GM12873 (cell line): ENCODE results near the gene CTTN.

Source experiments
- TF ChIP-seq, protein P1 (sequence below): IDR thresholded peaks from 2 replicates; pipeline ENCODE4 v1.5.1; 2012; ENCODE audit warnings: low read depth, mild to moderate bottlenecking, moderate library complexity, low read length, control low read depth; ENCODE audit not compliant: insufficient read depth; ENCODE audit errors: missing control alignments

The CTTN gene

DNA sequence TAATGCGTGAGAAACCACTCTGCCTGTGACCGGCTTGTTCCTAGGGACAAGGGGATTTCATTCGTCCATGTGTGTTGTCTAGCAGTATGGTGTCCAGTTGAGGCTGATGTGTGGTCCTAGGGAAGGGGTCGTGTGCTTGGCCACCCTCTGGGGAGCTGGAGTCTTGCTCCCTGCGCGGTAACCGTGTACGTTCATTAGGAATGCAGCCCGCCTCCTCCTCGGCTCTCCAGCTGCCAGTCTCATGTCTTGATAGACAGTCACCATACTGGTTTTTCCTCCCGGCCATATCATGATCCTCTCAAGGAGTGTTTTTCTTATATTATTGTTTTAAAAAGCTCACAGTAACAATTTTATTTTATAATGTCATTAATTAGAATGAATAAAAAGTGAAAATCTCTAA, 5.9 kb downstream of the CTTN start:
- TF ChIP-seq, protein P1, sequence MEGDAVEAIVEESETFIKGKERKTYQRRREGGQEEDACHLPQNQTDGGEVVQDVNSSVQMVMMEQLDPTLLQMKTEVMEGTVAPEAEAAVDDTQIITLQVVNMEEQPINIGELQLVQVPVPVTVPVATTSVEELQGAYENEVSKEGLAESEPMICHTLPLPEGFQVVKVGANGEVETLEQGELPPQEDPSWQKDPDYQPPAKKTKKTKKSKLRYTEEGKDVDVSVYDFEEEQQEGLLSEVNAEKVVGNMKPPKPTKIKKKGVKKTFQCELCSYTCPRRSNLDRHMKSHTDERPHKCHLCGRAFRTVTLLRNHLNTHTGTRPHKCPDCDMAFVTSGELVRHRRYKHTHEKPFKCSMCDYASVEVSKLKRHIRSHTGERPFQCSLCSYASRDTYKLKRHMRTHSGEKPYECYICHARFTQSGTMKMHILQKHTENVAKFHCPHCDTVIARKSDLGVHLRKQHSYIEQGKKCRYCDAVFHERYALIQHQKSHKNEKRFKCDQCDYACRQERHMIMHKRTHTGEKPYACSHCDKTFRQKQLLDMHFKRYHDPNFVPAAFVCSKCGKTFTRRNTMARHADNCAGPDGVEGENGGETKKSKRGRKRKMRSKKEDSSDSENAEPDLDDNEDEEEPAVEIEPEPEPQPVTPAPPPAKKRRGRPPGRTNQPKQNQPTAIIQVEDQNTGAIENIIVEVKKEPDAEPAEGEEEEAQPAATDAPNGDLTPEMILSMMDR = no peak

DNA sequence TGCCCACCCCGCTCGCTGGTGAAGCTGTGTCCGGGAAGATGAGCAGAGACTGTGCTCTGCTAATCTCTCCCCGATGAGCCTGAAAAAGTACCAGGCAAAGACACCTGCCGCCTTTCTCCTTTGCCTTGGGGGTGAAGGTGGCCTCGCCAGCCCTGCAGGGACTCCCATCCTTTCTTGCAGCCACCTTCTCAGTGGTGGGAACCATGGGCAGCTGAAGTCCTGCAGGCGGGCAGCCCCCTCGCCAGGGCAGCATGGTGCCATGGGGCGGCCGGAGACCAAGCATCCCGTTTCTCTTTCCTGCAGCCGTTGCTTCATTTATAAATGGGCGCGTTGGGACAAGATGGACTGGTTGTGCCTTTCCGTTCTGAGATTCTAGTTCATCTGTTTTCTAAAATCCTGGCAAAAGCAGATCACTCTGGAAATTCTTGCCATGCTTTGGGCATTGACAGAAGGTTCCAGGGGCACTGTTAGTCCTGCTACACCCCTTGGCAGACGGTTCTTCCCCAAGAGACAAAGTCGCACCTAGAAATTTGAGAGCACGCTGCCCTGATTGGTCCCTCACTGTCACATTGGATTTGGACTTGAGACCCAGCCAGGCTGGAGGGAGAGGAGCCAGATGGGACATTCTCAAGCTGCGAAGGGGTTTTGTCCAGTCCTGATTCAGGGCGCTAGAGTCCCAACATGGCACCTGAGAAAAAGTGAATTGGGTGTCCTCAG, 7.5 kb downstream of the CTTN start:
- TF ChIP-seq, protein P1 = no peak

DNA sequence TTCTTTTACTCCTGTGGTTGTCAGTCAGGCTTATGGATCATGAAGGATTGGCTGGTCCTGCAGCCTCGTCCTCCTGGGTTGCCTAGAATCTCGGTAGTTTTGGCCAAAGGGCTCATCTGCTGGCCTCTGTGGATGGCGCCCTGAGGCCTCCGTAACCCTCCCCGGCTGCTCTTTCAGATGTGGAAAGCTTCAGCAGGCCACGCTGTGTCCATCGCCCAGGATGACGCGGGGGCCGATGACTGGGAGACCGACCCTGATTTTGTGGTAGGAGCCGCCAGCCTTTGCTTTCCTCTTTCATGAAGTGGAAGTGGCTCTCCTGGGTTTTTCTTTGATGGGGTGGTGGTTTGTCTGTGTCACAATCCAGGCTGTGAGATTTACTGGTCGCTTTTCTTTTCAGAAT, 8.8 kb downstream of the CTTN start:
- TF ChIP-seq, protein P1 = no peak

DNA sequence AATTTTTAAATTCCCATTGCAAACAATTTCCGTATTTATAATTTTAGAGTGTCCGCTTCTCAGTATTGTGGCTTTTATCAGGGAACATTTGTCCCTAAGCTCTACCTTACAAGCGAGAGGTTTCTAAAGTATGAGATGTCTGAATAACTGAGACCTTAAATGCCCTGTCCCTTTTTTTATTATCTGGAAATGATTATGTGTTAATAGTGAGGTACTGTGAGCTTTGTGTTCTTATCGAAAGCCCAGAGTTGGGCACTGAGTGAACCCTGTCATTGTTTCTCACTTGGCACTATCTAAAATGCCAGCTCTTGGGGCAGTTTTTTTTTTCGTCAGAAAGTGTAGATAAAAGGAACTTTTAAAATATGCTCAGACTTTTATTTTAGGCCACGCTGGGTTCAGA, 9.5 kb downstream of the CTTN start:
- TF ChIP-seq, protein P1 = no peak

DNA sequence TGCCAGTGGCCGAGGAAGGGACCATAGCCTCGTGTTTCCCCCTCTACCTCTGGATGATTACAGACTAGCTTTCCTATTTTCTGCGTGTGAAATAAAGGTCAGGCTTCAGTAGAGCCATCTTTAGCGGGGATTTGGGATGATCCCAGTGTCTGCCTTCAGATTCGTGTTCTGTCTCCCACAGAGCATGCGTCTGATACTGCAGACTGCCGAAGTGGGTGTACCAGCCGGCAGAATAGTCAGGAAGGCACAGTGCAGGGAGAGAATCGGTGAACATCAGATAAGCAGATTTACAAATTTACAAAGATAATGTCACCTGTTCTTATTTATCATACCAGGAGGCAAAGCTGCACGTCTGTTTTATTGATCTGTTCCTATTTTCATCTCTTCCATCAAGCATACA, 11.1 kb downstream of the CTTN start:
- TF ChIP-seq, protein P1 = no peak

DNA sequence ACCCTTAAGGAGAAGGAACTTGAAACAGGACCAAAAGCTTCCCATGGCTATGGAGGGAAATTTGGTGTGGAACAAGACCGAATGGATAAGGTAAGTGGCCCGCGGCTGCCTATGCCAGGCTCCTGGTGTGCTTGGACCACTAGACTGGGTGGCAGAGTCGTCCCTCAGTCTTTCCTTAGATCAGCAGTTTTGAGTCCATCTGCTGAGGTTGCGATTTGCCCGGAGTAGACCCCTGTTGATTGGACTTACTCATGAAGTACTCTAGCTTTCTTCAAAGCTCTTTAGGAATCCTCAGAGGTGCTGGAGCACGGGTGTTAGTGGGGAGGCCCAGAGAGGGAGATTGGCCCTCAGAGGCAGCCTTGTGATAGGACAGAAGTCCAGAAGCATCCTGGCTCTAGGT, 11.5 kb downstream of the CTTN start:
- TF ChIP-seq, protein P1 = no peak

DNA sequence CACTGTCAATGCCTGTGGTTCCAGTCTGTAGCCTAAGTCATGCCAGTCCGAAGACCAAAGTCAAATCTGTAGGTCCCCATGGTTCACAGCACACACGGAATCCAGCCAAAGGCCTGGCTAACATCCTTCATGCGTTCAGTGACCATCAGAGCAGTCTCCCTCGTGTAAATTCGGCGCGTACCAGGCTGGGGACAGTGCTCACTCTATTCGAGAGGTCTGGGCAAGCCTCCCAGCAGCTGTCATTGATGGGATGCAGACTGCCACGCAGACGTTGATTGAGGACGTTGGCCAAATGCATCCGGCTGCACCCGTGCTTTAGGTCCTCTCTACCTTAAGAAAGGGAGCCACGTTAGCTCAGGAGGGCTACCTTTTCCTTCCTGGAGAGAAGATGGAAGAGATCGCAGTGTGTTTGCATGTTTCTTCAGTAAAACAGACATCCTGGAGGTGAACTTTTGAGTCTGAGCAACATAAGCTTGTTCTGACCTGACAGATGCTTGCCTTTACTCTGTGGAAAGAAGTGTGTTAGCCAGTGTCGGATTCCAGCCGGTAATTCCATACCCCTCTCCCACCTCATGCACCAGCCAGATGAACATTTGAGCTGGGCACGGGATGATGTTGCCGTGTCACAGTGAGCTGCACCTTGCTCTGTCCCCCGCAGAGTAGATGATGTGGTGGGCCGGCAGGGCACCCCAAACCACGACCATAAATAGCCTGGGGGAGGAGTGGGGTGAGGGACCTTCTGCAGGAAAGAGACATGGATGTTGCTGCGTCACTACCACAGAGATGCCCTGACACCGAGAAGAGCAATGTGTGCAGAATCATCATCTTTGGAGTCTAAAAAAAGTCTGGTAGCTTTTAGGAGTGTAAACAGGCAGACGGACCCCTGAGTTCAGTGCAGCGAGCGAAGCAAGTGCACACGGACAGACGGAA, 12.2 kb downstream of the CTTN start:
- TF ChIP-seq, protein P1 = no peak
